ENCODE data around the gene TNS1. TPM values are rescaled to one million over a fixed set of nuclear protein-coding genes. Genes with fewer than 3 reads are reported as not detected.

TNS1 gene
- polyA plus RNA-seq, 3 donors, result 0.26 to 1.6 (median 1.5) TPM

DNA sequence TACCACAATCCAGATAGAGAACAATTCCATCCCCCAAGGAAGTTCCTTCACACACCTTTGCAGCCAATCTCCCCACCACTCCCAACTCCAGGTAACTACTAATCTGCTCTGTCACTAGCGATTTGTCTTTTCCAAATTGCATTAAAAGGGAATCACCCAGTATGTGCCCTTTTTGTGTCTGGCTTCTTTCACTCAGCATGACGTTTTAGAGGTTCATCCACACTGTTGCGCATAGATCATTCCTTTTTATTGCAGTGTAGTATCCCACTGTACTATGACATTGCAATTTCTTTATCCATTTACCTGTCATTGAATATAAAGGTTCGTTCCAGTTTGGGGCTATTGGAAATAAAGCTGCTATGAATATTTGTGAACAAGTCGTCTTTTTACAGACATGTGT lies 31.6 kb downstream of the TNS1 start:
- no peak overlapping the region for H3K4me3 ChIP-seq (replicated peaks in 1 of 3; ENCODE audit: low read depth in 2 of 3, low read length in 3 of 3)
- Mint-ChIP-seq H3K4me3 (no peak overlapping the region), H3K9me3 (peaks cover 0 to 4% (median 0%) of the 10 kb centered on the region in 7 donors), H3K27me3 (ENCODE audit: low read depth in 3 of 3) (peaks cover 0 to 5% (median 3%) of the 10 kb centered on the region in 3 donors), H3K36me3 (peaks cover 0 to 3% of the 10 kb centered on the region in 2 donors), H3K27ac (no peak overlapping the region), H3K4me1 (no peaks in the 10 kb centered on the region)
- no peak overlapping the region for H3K4me2 ChIP-seq (replicated peaks; ENCODE audit: extremely low read depth, low read length, poor library complexity, severe bottlenecking)
- no peak overlapping the region for H3K27ac ChIP-seq (ENCODE audit: low read depth in 1 of 2, low read length in 2 of 2)
- WGBS (ENCODE audit: insufficient coverage), result 100% methylated on average over 1 of the region's 5 CpGs
- DNase-seq, result no peak
- no peaks in the 10 kb centered on the region for H3K36me3 ChIP-seq (replicated peaks in 1 of 2; ENCODE audit: control insufficient read depth in 1 of 2, insufficient read depth in 2 of 2, low read length in 2 of 2)
- no peaks in the 10 kb centered on the region for H3K9me3 ChIP-seq (replicated peaks in 1 of 2; ENCODE audit: control insufficient read depth in 1 of 2, insufficient read depth in 1 of 2, low read length in 2 of 2)
- no peak for TF ChIP-seq CTCF (IDR thresholded peaks at IDR 0.05)
- no peaks in the 10 kb centered on the region for H3K79me2 ChIP-seq (ENCODE audit: insufficient read depth, low read length)
- intact Hi-C loops (cut with micrococcal nuclease), result no loop called here
- no peak overlapping the region for H3K9ac ChIP-seq (ENCODE audit: insufficient read depth, low read length, poor library complexity, severe bottlenecking)
- H3K27me3 ChIP-seq (ENCODE audit: control insufficient read depth in 2 of 2, insufficient read depth in 2 of 2, low read length in 2 of 2), result no peaks in the 10 kb centered on the region
- no peak overlapping the region for H2AFZ ChIP-seq (ENCODE audit: insufficient read depth, low read depth, low read length, poor library complexity, severe bottlenecking)
- no peaks in the 10 kb centered on the region for H3K4me1 ChIP-seq (ENCODE audit: control insufficient read depth in 1 of 2, insufficient read depth in 2 of 2, low read length in 2 of 2)
- no peaks in the 10 kb centered on the region for H4K20me1 ChIP-seq (ENCODE audit: insufficient read depth, low read length)

GRCh38 chr2:217970206-217970605 lies 32.6 kb downstream of the TNS1 start:
- H3K9me3 Mint-ChIP-seq, result peaks cover 0 to 4% (median 0%) of the 10 kb centered on the region in 7 donors
- no peak for TF ChIP-seq CTCF (IDR thresholded peaks at IDR 0.05)
- no peaks in the 10 kb centered on the region for H3K36me3 ChIP-seq (replicated peaks in 1 of 2; ENCODE audit: control insufficient read depth in 1 of 2, insufficient read depth in 2 of 2, low read length in 2 of 2)
- H3K27me3 Mint-ChIP-seq (ENCODE audit: low read depth in 3 of 3), result peaks cover 0 to 5% (median 3%) of the 10 kb centered on the region in 3 donors
- H3K4me2 ChIP-seq (replicated peaks; ENCODE audit: extremely low read depth, low read length, poor library complexity, severe bottlenecking), result no peak overlapping the region
- no peak for DNase-seq
- intact Hi-C loops (cut with micrococcal nuclease), result no loop called here
- H3K4me1 Mint-ChIP-seq, result no peaks in the 10 kb centered on the region
- H3K9me3 ChIP-seq (replicated peaks in 1 of 2; ENCODE audit: control insufficient read depth in 1 of 2, insufficient read depth in 1 of 2, low read length in 2 of 2), result no peaks in the 10 kb centered on the region
- H3K4me3 ChIP-seq (replicated peaks in 1 of 3; ENCODE audit: low read depth in 2 of 3, low read length in 3 of 3), result no peak overlapping the region
- H3K4me3 Mint-ChIP-seq, result no peak overlapping the region
- no peak overlapping the region for H3K9ac ChIP-seq (ENCODE audit: insufficient read depth, low read length, poor library complexity, severe bottlenecking)
- no peaks in the 10 kb centered on the region for H3K79me2 ChIP-seq (ENCODE audit: insufficient read depth, low read length)
- no peaks in the 10 kb centered on the region for H3K4me1 ChIP-seq (ENCODE audit: control insufficient read depth in 1 of 2, insufficient read depth in 2 of 2, low read length in 2 of 2)
- H2AFZ ChIP-seq (ENCODE audit: insufficient read depth, low read depth, low read length, poor library complexity, severe bottlenecking), result no peak overlapping the region
- peaks cover 0 to 3% of the 10 kb centered on the region in 2 donors for H3K36me3 Mint-ChIP-seq
- no peaks in the 10 kb centered on the region for H4K20me1 ChIP-seq (ENCODE audit: insufficient read depth, low read length)
- H3K27ac ChIP-seq (ENCODE audit: low read depth in 1 of 2, low read length in 2 of 2), result no peak overlapping the region
- H3K27ac Mint-ChIP-seq, result no peak overlapping the region
- no peaks in the 10 kb centered on the region for H3K27me3 ChIP-seq (ENCODE audit: control insufficient read depth in 2 of 2, insufficient read depth in 2 of 2, low read length in 2 of 2)

All from CD14-positive monocyte (primary cell).